ENCODE data around the gene SNW1. TPM values are rescaled to one million over a fixed set of nuclear protein-coding genes. Genes with fewer than 3 reads are reported as not detected.
A peak's percentile ranks its signal among the peaks of the same experiment; 100 is the strongest.

SNW1 gene
- total and polyA plus RNA-seq, 2 of the 13 experiments (the other 11 are each of a cell fraction or from before 2014, with no cell fraction given): 23.2 to 65.8 TPM

- TF ChIP-seq, protein P1, sequence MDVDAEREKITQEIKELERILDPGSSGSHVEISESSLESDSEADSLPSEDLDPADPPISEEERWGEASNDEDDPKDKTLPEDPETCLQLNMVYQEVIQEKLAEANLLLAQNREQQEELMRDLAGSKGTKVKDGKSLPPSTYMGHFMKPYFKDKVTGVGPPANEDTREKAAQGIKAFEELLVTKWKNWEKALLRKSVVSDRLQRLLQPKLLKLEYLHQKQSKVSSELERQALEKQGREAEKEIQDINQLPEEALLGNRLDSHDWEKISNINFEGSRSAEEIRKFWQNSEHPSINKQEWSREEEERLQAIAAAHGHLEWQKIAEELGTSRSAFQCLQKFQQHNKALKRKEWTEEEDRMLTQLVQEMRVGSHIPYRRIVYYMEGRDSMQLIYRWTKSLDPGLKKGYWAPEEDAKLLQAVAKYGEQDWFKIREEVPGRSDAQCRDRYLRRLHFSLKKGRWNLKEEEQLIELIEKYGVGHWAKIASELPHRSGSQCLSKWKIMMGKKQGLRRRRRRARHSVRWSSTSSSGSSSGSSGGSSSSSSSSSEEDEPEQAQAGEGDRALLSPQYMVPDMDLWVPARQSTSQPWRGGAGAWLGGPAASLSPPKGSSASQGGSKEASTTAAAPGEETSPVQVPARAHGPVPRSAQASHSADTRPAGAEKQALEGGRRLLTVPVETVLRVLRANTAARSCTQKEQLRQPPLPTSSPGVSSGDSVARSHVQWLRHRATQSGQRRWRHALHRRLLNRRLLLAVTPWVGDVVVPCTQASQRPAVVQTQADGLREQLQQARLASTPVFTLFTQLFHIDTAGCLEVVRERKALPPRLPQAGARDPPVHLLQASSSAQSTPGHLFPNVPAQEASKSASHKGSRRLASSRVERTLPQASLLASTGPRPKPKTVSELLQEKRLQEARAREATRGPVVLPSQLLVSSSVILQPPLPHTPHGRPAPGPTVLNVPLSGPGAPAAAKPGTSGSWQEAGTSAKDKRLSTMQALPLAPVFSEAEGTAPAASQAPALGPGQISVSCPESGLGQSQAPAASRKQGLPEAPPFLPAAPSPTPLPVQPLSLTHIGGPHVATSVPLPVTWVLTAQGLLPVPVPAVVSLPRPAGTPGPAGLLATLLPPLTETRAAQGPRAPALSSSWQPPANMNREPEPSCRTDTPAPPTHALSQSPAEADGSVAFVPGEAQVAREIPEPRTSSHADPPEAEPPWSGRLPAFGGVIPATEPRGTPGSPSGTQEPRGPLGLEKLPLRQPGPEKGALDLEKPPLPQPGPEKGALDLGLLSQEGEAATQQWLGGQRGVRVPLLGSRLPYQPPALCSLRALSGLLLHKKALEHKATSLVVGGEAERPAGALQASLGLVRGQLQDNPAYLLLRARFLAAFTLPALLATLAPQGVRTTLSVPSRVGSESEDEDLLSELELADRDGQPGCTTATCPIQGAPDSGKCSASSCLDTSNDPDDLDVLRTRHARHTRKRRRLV (CRISPR knock-in tag; IDR thresholded peaks at IDR 0.05): no peak
- TF ChIP-seq ZBTB42 (CRISPR knock-in tag; IDR thresholded peaks at IDR 0.05): no peak
- no peak for TF ChIP-seq NRL (CRISPR knock-in tag; IDR thresholded peaks at IDR 0.05; ENCODE audit: borderline replicate concordance)
- TF ChIP-seq DPF2 (CRISPR knock-in tag; IDR thresholded peaks at IDR 0.05; ENCODE audit: borderline replicate concordance, low read depth): no peak
- TF ChIP-seq YEATS4 (CRISPR knock-in tag; IDR thresholded peaks at IDR 0.05; ENCODE audit: borderline replicate concordance): 0 out of 2 replicates have a peak, but pooled peaks have one; percentile 8
- TF ChIP-seq ZBTB26 (CRISPR knock-in tag; IDR thresholded peaks at IDR 0.05; ENCODE audit: borderline replicate concordance): no peak
- no peak for TF ChIP-seq MIER2 (CRISPR knock-in tag; IDR thresholded peaks at IDR 0.05)
- TF ChIP-seq ZSCAN9 (CRISPR knock-in tag; IDR thresholded peaks at IDR 0.05; ENCODE audit: borderline replicate concordance): no peak
- TF ChIP-seq RARA (CRISPR knock-in tag; IDR thresholded peaks at IDR 0.05): no peak
- TF ChIP-seq ZKSCAN8 (CRISPR knock-in tag; IDR thresholded peaks at IDR 0.05; ENCODE audit: borderline replicate concordance): no peak
- TF ChIP-seq TEAD3 (CRISPR knock-in tag; optimal IDR thresholded peaks at IDR 0.05; ENCODE audit: borderline replicate concordance): peak; percentile 82
- TF ChIP-seq ZBTB3 (CRISPR knock-in tag; IDR thresholded peaks at IDR 0.05; ENCODE audit: borderline replicate concordance, low read depth): no peak
- TF ChIP-seq HDAC1 (CRISPR knock-in tag; IDR thresholded peaks at IDR 0.05): no peak
- TF ChIP-seq ZNF350 (CRISPR knock-in tag; IDR thresholded peaks at IDR 0.05; ENCODE audit: borderline replicate concordance, low read depth): no peak
These were observed 50.6 kb downstream of the SNW1 start (continued) for GRCh38 chr14:77710364-77710763.
